Measurements from ENCODE around the gene RELN.

RELN gene

DNA sequence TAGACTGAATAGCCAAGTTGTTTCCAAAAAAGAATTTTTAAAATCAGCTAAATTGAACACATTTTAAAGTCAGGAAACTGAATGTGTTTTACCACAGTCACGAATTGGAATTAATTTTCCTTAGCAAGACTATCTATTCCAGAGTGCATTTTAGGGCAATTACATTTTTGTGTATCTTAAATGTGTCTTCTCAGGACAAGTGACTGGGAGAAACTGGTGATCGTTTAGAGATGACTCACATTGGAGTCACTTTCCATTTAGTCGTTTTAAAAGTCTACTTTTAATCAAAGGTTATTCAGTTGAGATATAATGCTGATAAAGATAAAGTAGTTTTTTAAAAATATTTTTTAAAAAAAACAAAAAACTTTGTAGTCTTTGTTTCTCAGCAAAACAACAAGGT is 351.7 kb downstream of the RELN start:
- H3K4me1 ChIP-seq (ENCODE audit: insufficient read depth, low read length) = no peaks in the 10 kb centered on the region
- H3K9me3 ChIP-seq (ENCODE audit: low read length) = no peaks in the 10 kb centered on the region
- no peak overlapping the region for H3K4me3 ChIP-seq (ENCODE audit: low read length)
- no peaks in the 10 kb centered on the region for H3K36me3 ChIP-seq (ENCODE audit: insufficient read depth, low read length)
- no peak overlapping the region for H2AFZ ChIP-seq (ENCODE audit: low read depth, low read length)
- no peaks in the 10 kb centered on the region for H3K27me3 ChIP-seq (ENCODE audit: insufficient read depth, low read length)

- Histone ChIP-seq H3K36me3 (ENCODE audit: insufficient read depth, low read length) (no peaks in the 10 kb centered on the region), H2AFZ (ENCODE audit: low read depth, low read length) (no peak overlapping the region), H3K4me3 (ENCODE audit: low read length) (no peak overlapping the region), H3K4me1 (ENCODE audit: insufficient read depth, low read length) (no peaks in the 10 kb centered on the region), H3K9me3 (ENCODE audit: low read length) (no peaks in the 10 kb centered on the region), H3K27me3 (ENCODE audit: insufficient read depth, low read length) (no peaks in the 10 kb centered on the region)
Observed at GRCh38 chr7:103637094-103637493, 352.4 kb downstream of the RELN start.

- Histone ChIP-seq H3K4me1 (ENCODE audit: insufficient read depth, low read length) (no peaks in the 10 kb centered on the region), H3K4me3 (ENCODE audit: low read length) (no peak overlapping the region), H2AFZ (ENCODE audit: low read depth, low read length) (no peak overlapping the region), H3K9me3 (ENCODE audit: low read length) (no peaks in the 10 kb centered on the region), H3K36me3 (ENCODE audit: insufficient read depth, low read length) (no peaks in the 10 kb centered on the region), H3K27me3 (ENCODE audit: insufficient read depth, low read length) (no peaks in the 10 kb centered on the region)
Observed at GRCh38 chr7:103636153-103636552, 353.3 kb downstream of the RELN start.

GRCh38 chr7:103632972-103633371 is 356.5 kb downstream of the RELN start:
- no peaks in the 10 kb centered on the region for H3K4me1 ChIP-seq (ENCODE audit: insufficient read depth, low read length)
- H2AFZ ChIP-seq (ENCODE audit: low read depth, low read length) = no peak overlapping the region

GRCh38 chr7:103632005-103632639 is 357.3 kb downstream of the RELN start:
- H3K27me3 ChIP-seq (ENCODE audit: insufficient read depth, low read length) = no peaks in the 10 kb centered on the region
- H3K9me3 ChIP-seq (ENCODE audit: low read length) = no peaks in the 10 kb centered on the region
- no peak overlapping the region for H2AFZ ChIP-seq (ENCODE audit: low read depth, low read length)
- H3K4me1 ChIP-seq (ENCODE audit: insufficient read depth, low read length) = no peaks in the 10 kb centered on the region
- no peak overlapping the region for H3K4me3 ChIP-seq (ENCODE audit: low read length)
- H3K36me3 ChIP-seq (ENCODE audit: insufficient read depth, low read length) = no peaks in the 10 kb centered on the region

More at GRCh38 chr7:103632972-103633371, 356.5 kb downstream of the RELN start:
- H3K4me3 ChIP-seq (ENCODE audit: low read length) = no peak overlapping the region
- H3K27me3 ChIP-seq (ENCODE audit: insufficient read depth, low read length) = no peaks in the 10 kb centered on the region
- no peaks in the 10 kb centered on the region for H3K9me3 ChIP-seq (ENCODE audit: low read length)
- H3K36me3 ChIP-seq (ENCODE audit: insufficient read depth, low read length) = no peaks in the 10 kb centered on the region

DNA sequence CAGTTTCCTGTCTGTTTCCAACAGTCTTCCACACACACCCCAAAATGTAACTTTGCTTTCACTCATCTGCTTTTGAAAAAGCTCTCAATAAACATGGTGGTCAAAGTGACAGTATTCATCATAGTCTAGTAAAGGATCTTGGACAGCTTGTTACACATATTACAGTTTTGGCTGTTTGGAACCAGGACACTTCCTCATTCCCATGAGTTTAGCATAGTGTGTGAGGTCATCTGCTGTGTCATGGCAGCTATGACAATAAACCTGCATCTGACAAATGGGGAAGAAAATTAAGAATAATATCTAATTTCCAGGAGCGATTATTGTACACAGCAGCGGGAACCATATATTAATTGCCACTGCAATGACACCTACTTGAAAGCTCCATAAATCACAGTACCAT is 359.1 kb downstream of the RELN start:
- no peak overlapping the region for H2AFZ ChIP-seq (ENCODE audit: low read depth, low read length)
- H3K36me3 ChIP-seq (ENCODE audit: insufficient read depth, low read length) = no peaks in the 10 kb centered on the region
- H3K27me3 ChIP-seq (ENCODE audit: insufficient read depth, low read length) = no peaks in the 10 kb centered on the region
- no peaks in the 10 kb centered on the region for H3K4me1 ChIP-seq (ENCODE audit: insufficient read depth, low read length)
- no peak overlapping the region for H3K4me3 ChIP-seq (ENCODE audit: low read length)
- H3K9me3 ChIP-seq (ENCODE audit: low read length) = no peaks in the 10 kb centered on the region

- Histone ChIP-seq H3K36me3 (ENCODE audit: insufficient read depth, low read length) (no peaks in the 10 kb centered on the region), H3K9me3 (ENCODE audit: low read length) (no peaks in the 10 kb centered on the region), H3K4me1 (ENCODE audit: insufficient read depth, low read length) (no peaks in the 10 kb centered on the region), H3K27me3 (ENCODE audit: insufficient read depth, low read length) (no peaks in the 10 kb centered on the region), H2AFZ (ENCODE audit: low read depth, low read length) (no peak overlapping the region), H3K4me3 (ENCODE audit: low read length) (no peak overlapping the region)
Observed at GRCh38 chr7:103628742-103629141, 360.7 kb downstream of the RELN start.

GRCh38 chr7:103626776-103627175 is 362.7 kb downstream of the RELN start:
- Histone ChIP-seq H3K27me3 (ENCODE audit: insufficient read depth, low read length) (no peaks in the 10 kb centered on the region), H3K4me3 (ENCODE audit: low read length) (no peak overlapping the region), H2AFZ (ENCODE audit: low read depth, low read length) (no peak overlapping the region), H3K9me3 (ENCODE audit: low read length) (no peaks in the 10 kb centered on the region), H3K4me1 (ENCODE audit: insufficient read depth, low read length) (no peaks in the 10 kb centered on the region), H3K36me3 (ENCODE audit: insufficient read depth, low read length) (no peaks in the 10 kb centered on the region)

GRCh38 chr7:103622274-103622673 is 367.2 kb downstream of the RELN start:
- Histone ChIP-seq H3K27me3 (ENCODE audit: insufficient read depth, low read length) (no peaks in the 10 kb centered on the region), H2AFZ (ENCODE audit: low read depth, low read length) (no peak overlapping the region), H3K4me1 (ENCODE audit: insufficient read depth, low read length) (no peaks in the 10 kb centered on the region), H3K36me3 (ENCODE audit: insufficient read depth, low read length) (no peaks in the 10 kb centered on the region), H3K9me3 (ENCODE audit: low read length) (no peaks in the 10 kb centered on the region), H3K4me3 (ENCODE audit: low read length) (no peak overlapping the region)

GRCh38 chr7:103613655-103614642 is 375.5 kb downstream of the RELN start:
- Histone ChIP-seq H3K36me3 (ENCODE audit: insufficient read depth, low read length) (no peaks in the 10 kb centered on the region), H3K9me3 (ENCODE audit: low read length) (no peaks in the 10 kb centered on the region), H3K4me3 (ENCODE audit: low read length) (no peak overlapping the region), H3K4me1 (ENCODE audit: insufficient read depth, low read length) (no peaks in the 10 kb centered on the region), H2AFZ (ENCODE audit: low read depth, low read length) (no peak overlapping the region), H3K27me3 (ENCODE audit: insufficient read depth, low read length) (no peaks in the 10 kb centered on the region)

DNA sequence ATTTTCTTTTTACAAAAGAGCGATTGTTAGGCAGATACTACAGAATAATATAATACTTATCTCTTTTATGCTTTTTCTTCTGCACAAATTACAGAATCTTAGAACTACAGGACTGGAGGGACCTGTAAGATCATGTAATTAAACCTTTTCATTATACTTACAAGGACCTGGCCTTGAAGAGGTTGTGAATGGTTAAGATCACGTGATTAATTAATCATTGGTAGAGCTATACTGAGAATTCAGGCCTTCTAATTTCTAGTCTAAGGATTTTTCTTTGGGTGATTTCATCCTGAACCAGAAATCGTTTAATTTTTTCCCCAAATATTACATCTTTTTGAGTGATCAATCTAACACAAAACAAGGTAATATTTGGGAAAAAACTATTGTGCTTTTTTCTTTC is 379.7 kb downstream of the RELN start:
- Histone ChIP-seq H3K27me3 (ENCODE audit: insufficient read depth, low read length) (no peaks in the 10 kb centered on the region), H3K4me1 (ENCODE audit: insufficient read depth, low read length) (no peaks in the 10 kb centered on the region), H3K36me3 (ENCODE audit: insufficient read depth, low read length) (no peaks in the 10 kb centered on the region), H2AFZ (ENCODE audit: low read depth, low read length) (no peak overlapping the region), H3K4me3 (ENCODE audit: low read length) (no peak overlapping the region), H3K9me3 (ENCODE audit: low read length) (no peaks in the 10 kb centered on the region)

GRCh38 chr7:103605640-103606039 is 383.8 kb downstream of the RELN start:
- no peaks in the 10 kb centered on the region for H3K27me3 ChIP-seq (ENCODE audit: insufficient read depth, low read length)
- H3K4me1 ChIP-seq (ENCODE audit: insufficient read depth, low read length) = no peaks in the 10 kb centered on the region
- no peak overlapping the region for H3K4me3 ChIP-seq (ENCODE audit: low read length)
- no peaks in the 10 kb centered on the region for H3K9me3 ChIP-seq (ENCODE audit: low read length)
- H3K36me3 ChIP-seq (ENCODE audit: insufficient read depth, low read length) = no peaks in the 10 kb centered on the region
- no peak overlapping the region for H2AFZ ChIP-seq (ENCODE audit: low read depth, low read length)

- Histone ChIP-seq H3K36me3 (ENCODE audit: insufficient read depth, low read length) (no peaks in the 10 kb centered on the region), H3K9me3 (ENCODE audit: low read length) (no peaks in the 10 kb centered on the region), H3K27me3 (ENCODE audit: insufficient read depth, low read length) (no peaks in the 10 kb centered on the region), H2AFZ (ENCODE audit: low read depth, low read length) (no peak overlapping the region), H3K4me1 (ENCODE audit: insufficient read depth, low read length) (no peaks in the 10 kb centered on the region), H3K4me3 (ENCODE audit: low read length) (no peak overlapping the region)
Observed at GRCh38 chr7:103598326-103598905, 391.0 kb downstream of the RELN start.

Measured in neuron (in vitro differentiated cells).